ENCODE data around the gene INSL3. TPM values are rescaled to one million over a fixed set of nuclear protein-coding genes. Genes with fewer than 3 reads are reported as not detected.
A peak's percentile ranks its signal among the peaks of the same experiment; 100 is the strongest.

The INSL3 gene
- total and polyA plus RNA-seq, 2 of the 8 experiments (the other 6 are each of a cell fraction or from before 2014, with no cell fraction given) = 0.41 to 1.5 TPM

GRCh38 chr19:17859533-17860330 is 38.4 kb upstream of the INSL3 start, which contains the start of gene RPL18A:
Gene RPL18A, plus strand, starts transcription at chr19:17859910. Its CDS starts 47 bp downstream, at chr19:17859957.
- peak within 1 kb of the TSS; percentile 99 for H3K18ac ChIP-seq (ENCODE audit: extremely low read depth, low read length)
- peak within 1 kb of the TSS; percentile 88 for H4K8ac ChIP-seq (ENCODE audit: extremely low read depth, insufficient read depth, low read length)
- peak within 1 kb of the TSS; percentile 93 for H3K56ac ChIP-seq (replicated peaks; ENCODE audit: insufficient read length, low read depth, low read length)
- peaks cover 15 to 28% of the 10 kb centered on the region in 2 experiments for H3K79me2 ChIP-seq (ENCODE audit: control insufficient read depth in 1 of 2, insufficient read depth in 2 of 2, low read length in 2 of 2)
- H3K27me3 ChIP-seq (replicated peaks in 1 of 4; ENCODE audit: control insufficient read depth in 3 of 4, extremely low read depth in 1 of 4, insufficient read depth in 3 of 4, low read length in 3 of 4) = no peaks in the 10 kb centered on the region
- CTCF ChIA-PET (ENCODE audit: partially characterized antibody) = interaction anchor here (0.6 to 2.1 kb wide), 26 partner anchors 9 to 277 kb away, joined by 3 to 16 read pairs (median 3); partner anchors contain the start of genes B3GNT3, CCDC124, JAK3 and SLC5A5
- H3K23ac ChIP-seq (ENCODE audit: insufficient read length) = no peak within 1 kb of the TSS
- H3K79me1 ChIP-seq (ENCODE audit: low read depth, low read length) = peaks cover 6% of the 10 kb centered on the region; the same call in 1 of the 2 replicates
- peak within 1 kb of the TSS; percentile 94 for H3K27ac ChIP-seq (ENCODE audit: low read depth, low read length)
- H3K4me1 ChIP-seq (replicated peaks in 1 of 4; ENCODE audit: control insufficient read depth in 3 of 4, insufficient read depth in 4 of 4, low read length in 3 of 4) = peaks cover 0 to 13% (median 6%) of the 10 kb centered on the region in 4 experiments; a peak in 6 of 7 replicates
- H3K23me2 ChIP-seq (ENCODE audit: low read depth, low read length) = peaks cover 15% of the 10 kb centered on the region
- peaks cover 16 to 23% of the 10 kb centered on the region in 2 experiments for H4K20me1 ChIP-seq (replicated peaks in 1 of 2; ENCODE audit: control insufficient read depth in 1 of 2, insufficient read depth in 2 of 2, low read length in 2 of 2)
- H3K4me2 ChIP-seq (ENCODE audit: insufficient read depth in 1 of 2, low read depth in 2 of 2, low read length in 2 of 2) = peak within 1 kb of the TSS; percentile 93 to 98
- peak within 1 kb of the TSS; percentile 0; the same call in 1 of the 2 replicates for H2AFZ ChIP-seq (ENCODE audit: low read length)
- H3K14ac ChIP-seq (ENCODE audit: insufficient read length) = no peak within 1 kb of the TSS
- peak within 1 kb of the TSS; percentile 63 for H4K91ac ChIP-seq (replicated peaks; ENCODE audit: insufficient read length, low read length)
- H2AK5ac ChIP-seq (ENCODE audit: low read depth, low read length) = 0 out of 2 replicates have a peak within 1 kb of the TSS, but pooled peaks have one; percentile 90
- peaks cover 32 to 44% (median 39%) of the 10 kb centered on the region in 4 experiments for H3K36me3 ChIP-seq (ENCODE audit: control insufficient read depth in 2 of 4, insufficient read depth in 4 of 4, low read length in 3 of 4)
- no peaks in the 10 kb centered on the region for H3K9me3 ChIP-seq (ENCODE audit: insufficient read depth in 2 of 2, low read depth in 1 of 2, low read length in 1 of 2)
- H3K4ac ChIP-seq (replicated peaks; ENCODE audit: insufficient read length, low read depth, low read length) = peak within 1 kb of the TSS; percentile 88
- FAIRE-seq (peak; percentile 88), DNase-seq (ENCODE audit: low read depth in 1 of 2, low spot score in 2 of 2) (peak; percentile 91 to 99)
- peak within 1 kb of the TSS; percentile 67 for H4K5ac ChIP-seq (ENCODE audit: insufficient read length, low read depth, low read length)
- no peak within 1 kb of the TSS for H2BK20ac ChIP-seq (ENCODE audit: low read length)
- H3K4me3 ChIP-seq (ENCODE audit: extremely low read depth in 1 of 4, insufficient read depth in 2 of 4, low read depth in 3 of 4, low read length in 4 of 4) = peak within 1 kb of the TSS; percentile 98 to 100 (median 99)
- no peak within 1 kb of the TSS for H2BK15ac ChIP-seq (ENCODE audit: low read length)
- POLR2A ChIA-PET (ENCODE audit: partially characterized antibody) = interaction anchor here (0.6 to 20.2 kb wide), 65 partner anchors 9 to 462 kb away, joined by 3 to 392 read pairs (median 3); partner anchors contain the start of genes ARRDC2, B3GNT3, CCDC124 and JAK3
- H3K9ac ChIP-seq (replicated peaks in 1 of 4; ENCODE audit: extremely low read depth in 1 of 4, low read depth in 3 of 4, low read length in 3 of 4) = peak within 1 kb of the TSS; percentile 94 to 96 (median 95)
- H2BK120ac ChIP-seq (replicated peaks; ENCODE audit: low read depth, low read length) = peak within 1 kb of the TSS; percentile 31
- 2% methylated on average over 73 of the region's 80 CpGs; no CpG with 5 or more reads in 1 of the 2 experiments for WGBS, 2 experiments (ENCODE audit: extremely low coverage in 1 of 2, insufficient coverage in 1 of 2, insufficient read length in 1 of 2, insufficient replicate concordance in 2 of 2, low coverage in 1 of 2, low lambda C conversion rate in 2 of 2, missing lambda C conversion rate in 1 of 2)
- peak within 1 kb of the TSS; percentile 92 for H2BK5ac ChIP-seq (ENCODE audit: low read depth, low read length)
- H2BK12ac ChIP-seq (ENCODE audit: low read depth, low read length) = no peak within 1 kb of the TSS
- TF ChIP-seq YY1 (IDR thresholded peaks at IDR 0.05; ENCODE audit: low read depth, low read length) (peak; percentile 86), POLR2AphosphoS5 (IDR thresholded peaks at IDR 0.05; ENCODE audit: low read depth, low read length) (peak; percentile 98), TBP (IDR thresholded peaks at IDR 0.05; ENCODE audit: low read depth, low read length) (peak; percentile 98), PHF8 (conservative IDR thresholded peaks at IDR 0.05; ENCODE audit: low read depth, low read length) (peak; percentile 93), TCF12 (IDR thresholded peaks at IDR 0.05; ENCODE audit: low read depth, low read length) (no peak), USF2 (IDR thresholded peaks at IDR 0.05; ENCODE audit: low read length) (no peak; the same call in 1 of the 2 replicates), JUND (IDR thresholded peaks at IDR 0.05; ENCODE audit: low read length) (peak; percentile 40; the same call in 1 of the 2 replicates), POU5F1 (IDR thresholded peaks at IDR 0.05; ENCODE audit: low read depth, low read length) (0 out of 2 replicates have a peak, but pooled peaks have one; percentile 12), ATF3 (IDR thresholded peaks at IDR 0.05; ENCODE audit: insufficient read depth, low read depth, low read length) (peak; percentile 35; the same call in 1 of the 2 replicates)

Data from H1 (cell line).